ENCODE measurements around the gene WFDC2.

GRCh38 chr20:45500022-45500421 is 30.5 kb downstream of the WFDC2 start:
- TF ChIP-seq POLR2A (IDR thresholded peaks at IDR 0.05; ENCODE audit: low read length) (no peak), GATA1 (IDR thresholded peaks at IDR 0.05; ENCODE audit: low read depth, low read length) (no peak)
